GM12878 (cell line): ENCODE measurements around the gene POTEF. TPM values are rescaled to one million over a fixed set of nuclear protein-coding genes. Genes with fewer than 3 reads are reported as not detected.
"Not testable (repeated sequence)": the region's sequence is repeated elsewhere in the genome, so short reads cannot be mapped to it uniquely, and the experiment has no call there.

ENCODE experiments used
- ATAC-seq: fragments of 200-7000 bp; cut with Tn5 transposase; 3 replicates; pipeline ENCODE4 v1.9.1; 2020; ENCODE audit warnings: mild to moderate bottlenecking, moderate library complexity
- BruUV-seq: library from RNA; stranded (reverse); fragments of 400-500 nt; replicated peaks from 2 replicates; lab custom pipeline; 2021; lab: Mats Ljungman, UMichigan
- CTCF ChIA-PET: fragments of 300-600 bp; sonication (Branson Sonifier 250); formaldehyde crosslinking; extraction: SDS; loops from one replicate; lab custom pipeline; 2021; ENCODE audit warnings: inconsistent platforms; lab: Yijun Ruan, JAX
- POLR2A ChIA-PET: fragments of 350-600 bp; formaldehyde crosslinking; extraction: SDS; loops from one replicate; lab custom pipeline; 2021; ENCODE audit warnings: inconsistent platforms; lab: Charles Lee
- RAD21 ChIA-PET: fragments of 300-600 bp; sonication (Branson Sonifier 250); formaldehyde crosslinking; loops from one replicate; lab custom pipeline; 2023; ENCODE audit warnings: antibody characterized with exemption; ENCODE audit not compliant: unreplicated experiment; lab: Charles Lee
- SMC1A ChIA-PET: fragments of 300-600 bp; sonication (Branson Sonifier 250); formaldehyde crosslinking; loops from one replicate; lab custom pipeline; 2023; ENCODE audit not compliant: unreplicated experiment, uncharacterized antibody; lab: Charles Lee
- DNase-seq: peaks from one replicate; pipeline ENCODE4 v3.0.0-alpha.2; 2011; ENCODE audit warnings: low read depth, low spot score
- FAIRE-seq: peaks from 3 replicates; lab custom pipeline; 2011; peaks lifted over from hg19 to GRCh38; lab: Jason Lieb, UNC
- H2AFZ ChIP-seq: 2 replicates; pipeline ENCODE4 v1.6.0; 2011; ENCODE audit warnings: low read depth, low read length, control low read depth; ENCODE audit not compliant: control insufficient read depth
- H3K27ac ChIP-seq: 2 replicates; pipeline ENCODE4 v1.5.1; 2011; ENCODE audit warnings: control low read depth; ENCODE audit not compliant: control insufficient read depth, insufficient read depth
- H3K27me3 ChIP-seq, 2 experiments: replicated peaks in 1 of 2; 2 replicates each; pipeline versions ENCODE4 v1.6.0 to v1.6.1; 2011; ENCODE audit warnings: low read length in 1 of 2; ENCODE audit not compliant: control insufficient read depth in 2 of 2, insufficient read depth in 2 of 2
- H3K36me3 ChIP-seq, 2 experiments: 2 replicates each; pipeline ENCODE4 v1.5.1; 2011; ENCODE audit warnings: low read length in 1 of 2; ENCODE audit not compliant: control insufficient read depth in 2 of 2, insufficient read depth in 2 of 2
- H3K4me1 ChIP-seq: 2 replicates; pipeline ENCODE4 v1.6.1; 2011; ENCODE audit warnings: mild to moderate bottlenecking, low read length, moderate library complexity, mixed read lengths; ENCODE audit not compliant: control insufficient read depth, insufficient read depth
- H3K4me2 ChIP-seq: 2 replicates; pipeline ENCODE4 v1.6.0; 2011; ENCODE audit warnings: control low read depth; ENCODE audit not compliant: control insufficient read depth, insufficient read depth
- H3K4me3 ChIP-seq: fragments of 200-600 bp; sonication (generic); 2 replicates; pipeline ENCODE4 v1.5.1; 2016
- H3K79me2 ChIP-seq: 2 replicates; pipeline ENCODE4 v1.6.0; 2011; ENCODE audit warnings: low read length; ENCODE audit not compliant: control insufficient read depth, insufficient read depth
- H3K9ac ChIP-seq: 2 replicates; pipeline ENCODE4 v1.8.0; 2011; ENCODE audit warnings: low read length, control low read depth, mixed read lengths; ENCODE audit not compliant: control insufficient read depth, insufficient read depth
- H3K9me3 ChIP-seq: replicated peaks from 3 replicates; pipeline ENCODE4 v1.5.1; 2011; ENCODE audit warnings: mild to moderate bottlenecking, low read length; ENCODE audit not compliant: control insufficient read depth, insufficient read depth
- H4K20me1 ChIP-seq: 2 replicates; pipeline ENCODE4 v1.6.0; 2011; ENCODE audit not compliant: control insufficient read depth, insufficient read depth
- ELK1 ChIP-seq: IDR thresholded peaks from 2 replicates; pipeline ENCODE4 v1.6.1; 2012; ENCODE audit warnings: low read depth, low read length, improper control_type of control experiment
- TCF3 ChIP-seq: IDR thresholded peaks from 2 replicates; pipeline ENCODE4 v1.6.1; 2012; ENCODE audit warnings: low read depth, mild to moderate bottlenecking, low read length, borderline replicate concordance; ENCODE audit not compliant: insufficient read depth
- WGBS: methylation state at CpG from one replicate; pipeline ENCODE4 v1.1.6; 2016; ENCODE audit warnings: low lambda C conversion rate; ENCODE audit not compliant: insufficient replicate concordance, insufficient coverage; ENCODE audit errors: missing lambda C conversion rate; 5-methylcytosine and 5-hydroxymethylcytosine counted together
- in situ Hi-C: fragments of 300-500 bp; cut with MboI; formaldehyde crosslinking; loops from 9 replicates; pipeline ENCODE4 v1.14.3; 2018; ENCODE audit warnings: mixed read lengths
- intact Hi-C: fragments of 100-400 bp; cut with micrococcal nuclease; formaldehyde crosslinking; loops from one replicate; pipeline ENCODE4 v1.14.2; 2022; ENCODE audit not compliant: unreplicated experiment
- polyA plus RNA-seq, 11 experiments: library from polyadenylated mRNA; depleted of rRNA in 4 of 11; unstranded in 6 of 11; stranded (reverse) in 5 of 11; fragments of >200 nt; fragmentation: Nextera tagmentation in 4 of 11; fragmentation: Illumina TruSeq in 1 of 11; extraction: Ambion mirVana in 4 of 11; extraction: Trizol in 1 of 11; gene quantifications; 1 replicate in 1 of 11; 2 replicates in 10 of 11; pipeline versions ENCODE4 v1.2.1 to v1.2.3, GENCODE V29; 2011 to 2016; ENCODE audit warnings: inconsistent platforms in 2 of 11, missing spikeins in 2 of 11, low read depth in 1 of 11
- total RNA-seq, 4 experiments: library from RNA; depleted of rRNA in 3 of 4; stranded (reverse); fragments of >200 nt in 3 of 4; fragmentation: Illumina TruSeq in 1 of 4; extraction: Trizol in 1 of 4; gene quantifications; 2 replicates each; pipeline versions ENCODE4 v1.2.1 to v1.2.3, GENCODE V29; 2013 to 2021
- TF ChIP-seq, protein P1 (sequence below): fragments of 450-650 bp; IDR thresholded peaks from 2 replicates; pipeline ENCODE4 v1.6.1; 2016; ENCODE audit warnings: mild to moderate bottlenecking, moderate library complexity, borderline replicate concordance
- TF ChIP-seq, protein P2 (sequence below): IDR thresholded peaks from 2 replicates; pipeline ENCODE4 v1.6.1; 2011; ENCODE audit warnings: borderline replicate concordance, low read depth, mild to moderate bottlenecking, moderate library complexity, mixed read lengths, low read length; ENCODE audit not compliant: insufficient read depth; ENCODE audit errors: extremely low read length
- TF ChIP-seq, protein P3 (sequence below): fragments of 450-650 bp; IDR thresholded peaks from 2 replicates; pipeline ENCODE4 v1.6.1; 2018; ENCODE audit warnings: borderline replicate concordance, mild to moderate bottlenecking; ENCODE audit not compliant: partially characterized antibody

Gene POTEF
- total and polyA plus RNA-seq, 10 of the 15 experiments (the other 5 are each of a cell fraction or from before 2014, with no cell fraction given), result 0.03 TPM; not detected in 9

DNA sequence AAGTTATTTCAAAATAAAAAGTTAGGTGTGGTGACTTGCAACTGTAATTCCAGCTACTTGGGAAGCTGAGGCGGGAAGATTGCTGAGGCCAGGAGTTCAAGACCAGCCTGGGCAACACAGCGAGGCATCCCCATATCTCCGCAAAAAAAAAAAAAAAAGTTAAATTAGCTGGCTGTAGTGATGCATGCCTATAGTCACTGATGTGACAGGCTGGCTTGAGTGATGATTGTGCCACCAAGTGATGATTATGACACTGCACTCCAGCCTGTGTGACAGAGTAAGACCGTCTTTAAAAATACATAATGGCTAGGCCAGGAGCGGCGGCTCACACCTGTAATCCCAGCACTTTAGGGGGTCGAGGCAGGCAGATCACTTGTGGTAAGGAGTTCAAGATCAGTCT, 40.9 kb upstream of the POTEF start:
- Histone ChIP-seq H2AFZ (no peak overlapping the region), H3K4me2 (no peak overlapping the region), H3K27ac (no peak overlapping the region), H3K36me3 (peaks cover 11 to 16% of the 10 kb centered on the region in 2 experiments), H3K4me1 (no peaks in the 10 kb centered on the region), H3K9ac (no peak overlapping the region), H3K9me3 (no peaks in the 10 kb centered on the region), H3K27me3 (no peaks in the 10 kb centered on the region), H3K79me2 (no peaks in the 10 kb centered on the region; the same call in 1 of the 2 replicates), H3K4me3 (no peak overlapping the region), H4K20me1 (no peaks in the 10 kb centered on the region)
- BruUV-seq, result no TSS peak
- ATAC-seq (no peak), DNase-seq (no peak), FAIRE-seq (no peak)
- in situ Hi-C loops (no loop called here), intact Hi-C loops (no loop called here)
- SMC1A ChIA-PET, result no interaction called here
- POLR2A ChIA-PET, result no interaction called here
- RAD21 ChIA-PET, result no interaction called here
- CTCF ChIA-PET, result interaction anchor here (1.2 to 1.6 kb wide), 2 partner anchors 161 to 163 kb away, joined by 3 read pairs; no protein-coding TSS in a partner anchor
- TF ChIP-seq ELK1 (no peak), TCF3 (no peak)
- TF ChIP-seq, protein P1, sequence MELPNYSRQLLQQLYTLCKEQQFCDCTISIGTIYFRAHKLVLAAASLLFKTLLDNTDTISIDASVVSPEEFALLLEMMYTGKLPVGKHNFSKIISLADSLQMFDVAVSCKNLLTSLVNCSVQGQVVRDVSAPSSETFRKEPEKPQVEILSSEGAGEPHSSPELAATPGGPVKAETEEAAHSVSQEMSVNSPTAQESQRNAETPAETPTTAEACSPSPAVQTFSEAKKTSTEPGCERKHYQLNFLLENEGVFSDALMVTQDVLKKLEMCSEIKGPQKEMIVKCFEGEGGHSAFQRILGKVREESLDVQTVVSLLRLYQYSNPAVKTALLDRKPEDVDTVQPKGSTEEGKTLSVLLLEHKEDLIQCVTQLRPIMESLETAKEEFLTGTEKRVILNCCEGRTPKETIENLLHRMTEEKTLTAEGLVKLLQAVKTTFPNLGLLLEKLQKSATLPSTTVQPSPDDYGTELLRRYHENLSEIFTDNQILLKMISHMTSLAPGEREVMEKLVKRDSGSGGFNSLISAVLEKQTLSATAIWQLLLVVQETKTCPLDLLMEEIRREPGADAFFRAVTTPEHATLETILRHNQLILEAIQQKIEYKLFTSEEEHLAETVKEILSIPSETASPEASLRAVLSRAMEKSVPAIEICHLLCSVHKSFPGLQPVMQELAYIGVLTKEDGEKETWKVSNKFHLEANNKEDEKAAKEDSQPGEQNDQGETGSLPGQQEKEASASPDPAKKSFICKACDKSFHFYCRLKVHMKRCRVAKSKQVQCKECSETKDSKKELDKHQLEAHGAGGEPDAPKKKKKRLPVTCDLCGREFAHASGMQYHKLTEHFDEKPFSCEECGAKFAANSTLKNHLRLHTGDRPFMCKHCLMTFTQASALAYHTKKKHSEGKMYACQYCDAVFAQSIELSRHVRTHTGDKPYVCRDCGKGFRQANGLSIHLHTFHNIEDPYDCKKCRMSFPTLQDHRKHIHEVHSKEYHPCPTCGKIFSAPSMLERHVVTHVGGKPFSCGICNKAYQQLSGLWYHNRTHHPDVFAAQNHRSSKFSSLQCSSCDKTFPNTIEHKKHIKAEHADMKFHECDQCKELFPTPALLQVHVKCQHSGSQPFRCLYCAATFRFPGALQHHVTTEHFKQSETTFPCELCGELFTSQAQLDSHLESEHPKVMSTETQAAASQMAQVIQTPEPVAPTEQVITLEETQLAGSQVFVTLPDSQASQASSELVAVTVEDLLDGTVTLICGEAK, result no peak
- TF ChIP-seq, protein P2, sequence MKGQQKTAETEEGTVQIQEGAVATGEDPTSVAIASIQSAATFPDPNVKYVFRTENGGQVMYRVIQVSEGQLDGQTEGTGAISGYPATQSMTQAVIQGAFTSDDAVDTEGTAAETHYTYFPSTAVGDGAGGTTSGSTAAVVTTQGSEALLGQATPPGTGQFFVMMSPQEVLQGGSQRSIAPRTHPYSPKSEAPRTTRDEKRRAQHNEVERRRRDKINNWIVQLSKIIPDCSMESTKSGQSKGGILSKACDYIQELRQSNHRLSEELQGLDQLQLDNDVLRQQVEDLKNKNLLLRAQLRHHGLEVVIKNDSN, result no peak
- TF ChIP-seq, protein P3, sequence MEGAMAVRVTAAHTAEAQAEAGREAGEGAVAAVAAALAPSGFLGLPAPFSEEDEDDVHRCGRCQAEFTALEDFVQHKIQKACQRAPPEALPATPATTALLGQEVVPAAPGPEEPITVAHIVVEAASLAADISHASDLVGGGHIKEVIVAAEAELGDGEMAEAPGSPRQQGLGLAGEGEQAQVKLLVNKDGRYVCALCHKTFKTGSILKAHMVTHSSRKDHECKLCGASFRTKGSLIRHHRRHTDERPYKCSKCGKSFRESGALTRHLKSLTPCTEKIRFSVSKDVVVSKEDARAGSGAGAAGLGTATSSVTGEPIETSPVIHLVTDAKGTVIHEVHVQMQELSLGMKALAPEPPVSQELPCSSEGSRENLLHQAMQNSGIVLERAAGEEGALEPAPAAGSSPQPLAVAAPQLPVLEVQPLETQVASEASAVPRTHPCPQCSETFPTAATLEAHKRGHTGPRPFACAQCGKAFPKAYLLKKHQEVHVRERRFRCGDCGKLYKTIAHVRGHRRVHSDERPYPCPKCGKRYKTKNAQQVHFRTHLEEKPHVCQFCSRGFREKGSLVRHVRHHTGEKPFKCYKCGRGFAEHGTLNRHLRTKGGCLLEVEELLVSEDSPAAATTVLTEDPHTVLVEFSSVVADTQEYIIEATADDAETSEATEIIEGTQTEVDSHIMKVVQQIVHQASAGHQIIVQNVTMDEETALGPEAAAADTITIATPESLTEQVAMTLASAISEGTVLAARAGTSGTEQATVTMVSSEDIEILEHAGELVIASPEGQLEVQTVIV, result no peak
- 95% methylated on average over 7 of the region's 7 CpGs for WGBS

DNA sequence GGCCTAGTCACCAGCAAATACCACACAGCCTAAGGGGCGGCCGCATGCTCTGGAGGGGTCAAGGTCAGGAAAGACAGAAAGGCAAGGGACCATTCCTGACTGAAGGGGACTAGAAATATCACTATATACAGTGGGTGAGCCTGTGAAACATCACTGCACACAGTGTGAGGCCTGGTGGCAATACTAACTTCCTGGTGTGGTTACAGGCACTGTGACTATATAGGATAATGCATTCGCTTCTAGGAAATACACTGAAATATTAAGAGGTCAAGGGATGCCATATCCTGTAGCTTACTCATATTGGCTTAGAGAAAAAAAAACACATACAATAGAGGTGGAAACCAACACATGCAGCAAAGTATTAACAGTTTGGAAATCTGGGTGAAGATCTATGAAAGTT, 40.1 kb upstream of the POTEF start:
- intact Hi-C loops, H4K20me1 ChIP-seq, H3K9ac ChIP-seq, RAD21 ChIA-PET, H3K27me3 ChIP-seq, H3K4me3 ChIP-seq, H3K4me2 ChIP-seq, ATAC-seq, H3K27ac ChIP-seq, H3K4me1 ChIP-seq, DNase-seq, in situ Hi-C loops, H3K79me2 ChIP-seq, H3K9me3 ChIP-seq, BruUV-seq, H2AFZ ChIP-seq: not testable (repeated sequence)
- 70% methylated on average over 3 of the region's 3 CpGs for WGBS
- peak; percentile 41 for FAIRE-seq
- POLR2A ChIA-PET, result interaction anchor here (0.7 kb wide), 3 partner anchors 17 to 731 kb away, joined by 4 to 5 read pairs (median 5); no protein-coding TSS in a partner anchor
- CTCF ChIA-PET, result interaction anchor here (1.2 kb wide), 1 partner anchor 163 kb away, joined by 3 read pairs; no protein-coding TSS in a partner anchor
- H3K36me3 ChIP-seq, result peaks cover 14 to 16% of the 10 kb centered on the region in 2 experiments
- SMC1A ChIA-PET, result interaction anchor here (0.6 kb wide), 1 partner anchor 382 kb away, joined by 3 read pairs; no protein-coding TSS in a partner anchor
